Measurements from ENCODE around the gene METTL13. TPM values are rescaled to one million over a fixed set of nuclear protein-coding genes. Genes with fewer than 3 reads are reported as not detected.

Gene METTL13
- total RNA-seq, 1 experiment from 2014 or later = 49.9 TPM

- H3K27me3 ChIP-seq (replicated peaks; ENCODE audit: insufficient read depth, low read depth, low read length, poor library complexity) = no peaks in the 10 kb centered on the region
- H3K4me3 ChIP-seq (ENCODE audit: low read depth, low read length, poor library complexity, severe bottlenecking) = no peak overlapping the region
- no peaks in the 10 kb centered on the region for H3K9me3 ChIP-seq (ENCODE audit: low read depth, low read length, poor library complexity, severe bottlenecking)
- H3K27ac ChIP-seq (ENCODE audit: low read depth, low read length, poor library complexity, severe bottlenecking) = no peak overlapping the region
- TF ChIP-seq EZH2 (IDR thresholded peaks at IDR 0.05; ENCODE audit: borderline replicate concordance, low read depth, low read length, poor library complexity, severe bottlenecking) = no peak
- no peak for TF ChIP-seq CTCF (conservative IDR thresholded peaks at IDR 0.05; ENCODE audit: low read depth, low read length)
- H3K4me1 ChIP-seq (ENCODE audit: insufficient read depth, low read length, poor library complexity, severe bottlenecking) = peaks cover 4% of the 10 kb centered on the region
- H3K36me3 ChIP-seq (ENCODE audit: insufficient read depth, low read length, poor library complexity, severe bottlenecking) = peaks cover 50% of the 10 kb centered on the region
- ChIA-PET POLR2A (ENCODE audit: low non-redundant PET) (no interaction called here), CTCF (no interaction called here)
- intact Hi-C loops (cut with micrococcal nuclease; ENCODE audit: unreplicated experiment) = loop anchor here (5.0 kb wide), 1 partner anchor 137 kb away; no protein-coding TSS in a partner anchor
- DNase-seq (ENCODE audit: low spot score) = no peak
- no TSS peak for BruUV-seq (replicated peaks)
Measured at GRCh38 chr1:171783816-171784530, 2.5 kb downstream of the METTL13 start.

GRCh38 chr1:171784784-171785183 is 3.3 kb downstream of the METTL13 start:
- POLR2A ChIA-PET (ENCODE audit: low non-redundant PET) = no interaction called here

GRCh38 chr1:171785766-171786165 is 4.3 kb downstream of the METTL13 start:
- H3K4me1 ChIP-seq (ENCODE audit: insufficient read depth, low read length, poor library complexity, severe bottlenecking) = peaks cover 4% of the 10 kb centered on the region
- no peak overlapping the region for H3K27ac ChIP-seq (ENCODE audit: low read depth, low read length, poor library complexity, severe bottlenecking)
- no TSS peak for BruUV-seq (replicated peaks)
- ChIA-PET POLR2A (ENCODE audit: low non-redundant PET) (no interaction called here), CTCF (no interaction called here)
- intact Hi-C loops (cut with micrococcal nuclease; ENCODE audit: unreplicated experiment) = no loop called here
- H3K4me3 ChIP-seq (ENCODE audit: low read depth, low read length, poor library complexity, severe bottlenecking) = no peak overlapping the region
- no peak for TF ChIP-seq EZH2 (IDR thresholded peaks at IDR 0.05; ENCODE audit: borderline replicate concordance, low read depth, low read length, poor library complexity, severe bottlenecking)
- TF ChIP-seq CTCF (conservative IDR thresholded peaks at IDR 0.05; ENCODE audit: low read depth, low read length) = no peak
- H3K36me3 ChIP-seq (ENCODE audit: insufficient read depth, low read length, poor library complexity, severe bottlenecking) = peaks cover 67% of the 10 kb centered on the region
- H3K27me3 ChIP-seq (replicated peaks; ENCODE audit: insufficient read depth, low read depth, low read length, poor library complexity) = no peaks in the 10 kb centered on the region
- no peaks in the 10 kb centered on the region for H3K9me3 ChIP-seq (ENCODE audit: low read depth, low read length, poor library complexity, severe bottlenecking)
- DNase-seq (ENCODE audit: low spot score) = no peak

More at GRCh38 chr1:171784784-171785183, 3.3 kb downstream of the METTL13 start:
- Histone ChIP-seq H3K4me1 (ENCODE audit: insufficient read depth, low read length, poor library complexity, severe bottlenecking) (peaks cover 4% of the 10 kb centered on the region), H3K9me3 (ENCODE audit: low read depth, low read length, poor library complexity, severe bottlenecking) (no peaks in the 10 kb centered on the region), H3K27ac (ENCODE audit: low read depth, low read length, poor library complexity, severe bottlenecking) (no peak overlapping the region), H3K27me3 (replicated peaks; ENCODE audit: insufficient read depth, low read depth, low read length, poor library complexity) (no peaks in the 10 kb centered on the region), H3K36me3 (ENCODE audit: insufficient read depth, low read length, poor library complexity, severe bottlenecking) (peaks cover 58% of the 10 kb centered on the region), H3K4me3 (ENCODE audit: low read depth, low read length, poor library complexity, severe bottlenecking) (no peak overlapping the region)
- TF ChIP-seq CTCF (conservative IDR thresholded peaks at IDR 0.05; ENCODE audit: low read depth, low read length) = no peak
- no peak for TF ChIP-seq EZH2 (IDR thresholded peaks at IDR 0.05; ENCODE audit: borderline replicate concordance, low read depth, low read length, poor library complexity, severe bottlenecking)
- no TSS peak for BruUV-seq (replicated peaks)
- DNase-seq (ENCODE audit: low spot score) = no peak
- intact Hi-C loops (cut with micrococcal nuclease; ENCODE audit: unreplicated experiment) = loop anchor here (5.0 kb wide), 1 partner anchor 137 kb away; no protein-coding TSS in a partner anchor
- CTCF ChIA-PET = no interaction called here

Data from A673 (cell line).